Fibroblast of pulmonary artery (primary cell): ENCODE results near the gene SFXN3.

Experiments
- DNase-seq: peaks from one replicate; pipeline ENCODE4 v3.0.0-alpha.2; 2010; ENCODE audit warnings: low read depth
- H3K4me3 ChIP-seq: replicated peaks from 2 replicates; pipeline ENCODE4 v1.5.1; 2011; ENCODE audit warnings: low read depth, mild to moderate bottlenecking, control low read depth, low read length, moderate library complexity
- TF ChIP-seq, protein P1 (sequence below): IDR thresholded peaks from 2 replicates; pipeline ENCODE4 v1.5.1; 2011; ENCODE audit warnings: mild to moderate bottlenecking, control low read depth, low read length, inconsistent platforms; ENCODE audit errors: missing control alignments

The SFXN3 gene

GRCh38 chr10:101071267-101071884 lies 40.3 kb downstream of the SFXN3 start:
- no peak overlapping the region for H3K4me3 ChIP-seq
- TF ChIP-seq, protein P1, sequence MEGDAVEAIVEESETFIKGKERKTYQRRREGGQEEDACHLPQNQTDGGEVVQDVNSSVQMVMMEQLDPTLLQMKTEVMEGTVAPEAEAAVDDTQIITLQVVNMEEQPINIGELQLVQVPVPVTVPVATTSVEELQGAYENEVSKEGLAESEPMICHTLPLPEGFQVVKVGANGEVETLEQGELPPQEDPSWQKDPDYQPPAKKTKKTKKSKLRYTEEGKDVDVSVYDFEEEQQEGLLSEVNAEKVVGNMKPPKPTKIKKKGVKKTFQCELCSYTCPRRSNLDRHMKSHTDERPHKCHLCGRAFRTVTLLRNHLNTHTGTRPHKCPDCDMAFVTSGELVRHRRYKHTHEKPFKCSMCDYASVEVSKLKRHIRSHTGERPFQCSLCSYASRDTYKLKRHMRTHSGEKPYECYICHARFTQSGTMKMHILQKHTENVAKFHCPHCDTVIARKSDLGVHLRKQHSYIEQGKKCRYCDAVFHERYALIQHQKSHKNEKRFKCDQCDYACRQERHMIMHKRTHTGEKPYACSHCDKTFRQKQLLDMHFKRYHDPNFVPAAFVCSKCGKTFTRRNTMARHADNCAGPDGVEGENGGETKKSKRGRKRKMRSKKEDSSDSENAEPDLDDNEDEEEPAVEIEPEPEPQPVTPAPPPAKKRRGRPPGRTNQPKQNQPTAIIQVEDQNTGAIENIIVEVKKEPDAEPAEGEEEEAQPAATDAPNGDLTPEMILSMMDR, result no peak
- peak; percentile 29 for DNase-seq

GRCh38 chr10:101071885-101072433 lies 40.9 kb downstream of the SFXN3 start:
- no peak overlapping the region for H3K4me3 ChIP-seq
- no peak for DNase-seq
- TF ChIP-seq, protein P1, result no peak

- TF ChIP-seq, protein P1, result no peak
- DNase-seq, result no peak
- no peak overlapping the region for H3K4me3 ChIP-seq
These were observed 41.9 kb downstream of the SFXN3 start for GRCh38 chr10:101072923-101073322.

GRCh38 chr10:101073631-101074030 lies 42.6 kb downstream of the SFXN3 start:
- no peak for DNase-seq
- H3K4me3 ChIP-seq, result no peak overlapping the region
- TF ChIP-seq, protein P1, result no peak

DNA sequence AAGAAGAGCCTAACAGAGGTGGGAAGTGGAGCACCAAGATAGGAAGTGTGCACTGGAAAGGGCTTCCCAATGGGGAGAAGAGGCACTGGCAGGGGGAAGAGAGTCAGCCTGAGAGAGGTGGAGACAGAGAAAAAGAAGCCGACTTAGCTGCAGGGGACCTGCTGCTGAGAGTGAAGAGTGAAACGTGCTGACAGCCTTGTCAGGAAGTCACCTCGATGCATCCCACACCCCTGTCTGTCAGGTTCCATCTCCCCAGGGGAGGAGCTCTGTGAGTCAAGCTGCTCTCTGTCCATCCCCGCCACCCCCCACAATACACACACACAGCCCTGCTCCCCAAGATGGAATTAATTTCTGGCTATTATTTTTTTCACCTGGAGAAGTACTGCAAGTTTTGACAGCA lies 44.7 kb downstream of the SFXN3 start:
- no peak overlapping the region for H3K4me3 ChIP-seq
- TF ChIP-seq, protein P1, result no peak
- DNase-seq, result no peak

DNA sequence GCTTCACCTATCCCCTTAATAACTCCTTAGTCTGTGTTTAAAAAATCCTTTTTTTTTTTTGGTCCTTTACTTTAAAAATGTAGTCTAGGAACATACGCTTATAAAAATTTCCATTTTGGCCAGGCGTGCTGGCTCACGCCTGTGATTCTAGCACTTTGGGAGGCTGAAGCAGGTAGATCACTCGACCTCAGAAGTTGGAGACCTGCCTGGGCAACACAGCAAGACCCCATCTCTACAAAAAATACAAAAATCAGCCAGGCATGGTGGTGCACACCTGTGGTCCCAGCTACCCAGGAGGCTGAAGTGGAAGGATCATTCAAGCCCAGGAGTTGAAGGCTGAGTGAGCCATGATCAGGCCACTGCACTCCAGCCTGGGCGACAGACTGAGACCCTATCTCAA lies 45.6 kb downstream of the SFXN3 start:
- TF ChIP-seq, protein P1, result no peak
- H3K4me3 ChIP-seq, result no peak overlapping the region
- no peak for DNase-seq

GRCh38 chr10:101079874-101080273 lies 48.8 kb downstream of the SFXN3 start:
- H3K4me3 ChIP-seq, result no peak overlapping the region
- TF ChIP-seq, protein P1, result no peak
- no peak for DNase-seq
